Measurements from ENCODE around the gene HMGA1. TPM values are rescaled to one million over a fixed set of nuclear protein-coding genes. Genes with fewer than 3 reads are reported as not detected.

HMGA1 gene
- total and polyA plus RNA-seq, 2 of the 13 experiments (the other 11 are each of a cell fraction or from before 2014, with no cell fraction given), result 117 to 145 TPM

DNA sequence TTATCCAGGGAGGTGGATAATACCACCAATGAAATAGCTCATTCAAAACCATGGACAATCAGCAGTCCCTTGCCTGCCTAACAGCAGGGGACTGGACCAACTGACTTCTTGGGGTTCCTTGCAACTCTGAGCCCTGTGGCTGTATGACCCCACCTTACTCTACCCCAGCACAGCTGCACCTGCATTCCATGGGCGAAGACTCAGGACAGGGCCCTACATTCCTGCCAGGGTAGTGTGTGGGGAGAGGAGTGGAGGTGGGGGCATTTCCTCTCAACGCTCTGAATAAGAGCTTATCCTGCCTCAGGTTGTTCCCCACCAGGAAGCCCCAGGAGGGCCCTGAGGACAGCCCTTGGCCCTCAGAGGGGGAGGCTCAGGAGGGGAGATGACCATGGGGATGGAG lies 30.8 kb upstream of the HMGA1 start:
- Histone ChIP-seq H3K9me3 (ENCODE audit: low read length) (no peaks in the 10 kb centered on the region), H3K27me3 (ENCODE audit: control insufficient read depth in 1 of 2, insufficient read depth in 2 of 2, low read length in 2 of 2) (peaks cover 5 to 27% of the 10 kb centered on the region in 2 experiments; a peak in 4 of 5 replicates), H3K9ac (ENCODE audit: insufficient read depth, low read depth, low read length) (no peak overlapping the region), H3K4me3 (replicated peaks in 1 of 3; ENCODE audit: insufficient read depth in 1 of 3, low read depth in 2 of 3, low read length in 3 of 3) (no peak overlapping the region), H3K27ac (ENCODE audit: extremely low read length, insufficient read depth, low read length) (no peak overlapping the region), H4K20me1 (ENCODE audit: insufficient read depth, low read length) (no peaks in the 10 kb centered on the region), H3K4me1 (ENCODE audit: insufficient read depth, low read length) (peaks cover 6% of the 10 kb centered on the region; the same call in 1 of the 2 replicates), H3K36me3 (replicated peaks in 1 of 2; ENCODE audit: control insufficient read depth in 1 of 2, insufficient read depth in 2 of 2, low read length in 2 of 2) (no peaks in the 10 kb centered on the region), H3K79me2 (ENCODE audit: insufficient read depth, low read length) (no peaks in the 10 kb centered on the region), H2AFZ (ENCODE audit: low read length) (no peak overlapping the region), H3K4me2 (ENCODE audit: low read depth, low read length) (no peak overlapping the region)
- FAIRE-seq (no peak), DNase-seq (ENCODE audit: low spot score) (no peak), ATAC-seq (no peak)
- BruUV-seq (replicated peaks), result no TSS peak
- intact Hi-C loops (cut with micrococcal nuclease; ENCODE audit: unreplicated experiment), result no loop called here
- in situ Hi-C loops (cut with HindIII; ENCODE audit: extremely low pct_ligation_motif_present, low pct_unique_long_range_greater_than_20kb), result no loop called here
- POLR2A ChIA-PET, result no interaction called here
- 47% methylated on average over 2 of the region's 2 CpGs for WGBS (ENCODE audit: low lambda C conversion rate)
- TF ChIP-seq SALL2 (CRISPR knock-in tag; IDR thresholded peaks at IDR 0.05), result no peak
- CTCF ChIA-PET (ENCODE audit: low intra/inter-chr PET ratio, low total read pairs), result no interaction called here

DNA sequence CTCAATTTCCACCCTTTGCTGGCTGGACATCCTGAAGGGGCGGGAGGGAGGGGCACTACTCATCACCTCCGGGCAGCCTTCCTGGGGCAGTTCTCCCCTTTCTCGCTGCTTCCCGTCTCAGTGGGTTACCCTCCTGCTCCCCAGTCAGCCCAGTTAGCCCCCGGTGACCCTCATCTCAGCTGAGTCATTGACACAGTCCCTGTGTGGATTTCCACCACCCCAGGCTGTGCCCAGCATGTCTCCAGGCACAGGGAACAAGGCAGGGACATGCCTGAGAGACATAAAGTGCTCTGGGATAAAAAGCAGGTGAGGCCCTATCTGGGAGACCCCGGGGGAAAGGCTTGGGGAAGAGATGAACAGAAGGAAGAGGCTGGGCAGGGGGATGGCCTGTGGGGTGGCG lies 29.9 kb upstream of the HMGA1 start:
- no peak overlapping the region for H3K4me2 ChIP-seq (ENCODE audit: low read depth, low read length)
- DNase-seq (ENCODE audit: low spot score) (no peak), ATAC-seq (no peak), FAIRE-seq (no peak)
- H3K27me3 ChIP-seq (ENCODE audit: control insufficient read depth in 1 of 2, insufficient read depth in 2 of 2, low read length in 2 of 2), result peaks cover 5 to 27% of the 10 kb centered on the region in 2 experiments; a peak in 4 of 5 replicates
- 13% methylated on average over 6 of the region's 7 CpGs for WGBS (ENCODE audit: low lambda C conversion rate)
- BruUV-seq (replicated peaks), result no TSS peak
- no peaks in the 10 kb centered on the region for H3K9me3 ChIP-seq (ENCODE audit: low read length)
- TF ChIP-seq SOX13 (IDR thresholded peaks at IDR 0.05) (no peak), SOX13 (CRISPR knock-in tag; conservative IDR thresholded peaks at IDR 0.05 in 1 of 2, IDR thresholded peaks at IDR 0.05 in 1 of 2) (no peak), TAF1 (CRISPR knock-in tag; IDR thresholded peaks at IDR 0.05) (no peak), ZNF816 (CRISPR knock-in tag; IDR thresholded peaks at IDR 0.05; ENCODE audit: borderline replicate concordance) (no peak), NR1H2 (CRISPR knock-in tag; IDR thresholded peaks at IDR 0.05; ENCODE audit: borderline replicate concordance, low read depth) (no peak), RARA (CRISPR knock-in tag; IDR thresholded peaks at IDR 0.05) (no peak), MIER3 (CRISPR knock-in tag; IDR thresholded peaks at IDR 0.05; ENCODE audit: borderline replicate concordance) (no peak), SMARCE1 (IDR thresholded peaks at IDR 0.05; ENCODE audit: borderline replicate concordance) (no peak), MAF1 (CRISPR knock-in tag; IDR thresholded peaks at IDR 0.05; ENCODE audit: borderline replicate concordance) (no peak), NFE2L2 (IDR thresholded peaks at IDR 0.05; ENCODE audit: low read length) (no peak), NFIB (CRISPR knock-in tag; IDR thresholded peaks at IDR 0.05; ENCODE audit: borderline replicate concordance) (no peak), MYC (CRISPR knock-in tag; IDR thresholded peaks at IDR 0.05; ENCODE audit: borderline replicate concordance) (no peak)
- peaks cover 6% of the 10 kb centered on the region; the same call in 1 of the 2 replicates for H3K4me1 ChIP-seq (ENCODE audit: insufficient read depth, low read length)
- no peak overlapping the region for H3K4me3 ChIP-seq (replicated peaks in 1 of 3; ENCODE audit: insufficient read depth in 1 of 3, low read depth in 2 of 3, low read length in 3 of 3)
- no peaks in the 10 kb centered on the region for H3K36me3 ChIP-seq (replicated peaks in 1 of 2; ENCODE audit: control insufficient read depth in 1 of 2, insufficient read depth in 2 of 2, low read length in 2 of 2)
- POLR2A ChIA-PET, result no interaction called here
- H2AFZ ChIP-seq (ENCODE audit: low read length), result no peak overlapping the region
- intact Hi-C loops (cut with micrococcal nuclease; ENCODE audit: unreplicated experiment) (no loop called here), in situ Hi-C loops (cut with HindIII; ENCODE audit: extremely low pct_ligation_motif_present, low pct_unique_long_range_greater_than_20kb) (no loop called here)
- H3K79me2 ChIP-seq (ENCODE audit: insufficient read depth, low read length), result no peaks in the 10 kb centered on the region
- no peak overlapping the region for H3K27ac ChIP-seq (ENCODE audit: extremely low read length, insufficient read depth, low read length)
- CTCF ChIA-PET (ENCODE audit: low intra/inter-chr PET ratio, low total read pairs), result no interaction called here
- no peak overlapping the region for H3K9ac ChIP-seq (ENCODE audit: insufficient read depth, low read depth, low read length)
- no peaks in the 10 kb centered on the region for H4K20me1 ChIP-seq (ENCODE audit: insufficient read depth, low read length)

Data from HepG2 (cell line).